Cardiac septum (tissue), 1 donor: ENCODE data around the gene SNX33. TPM values are rescaled to one million over a fixed set of nuclear protein-coding genes. Genes with fewer than 3 reads are reported as not detected.

Experiments
- DNase-seq: peaks from one replicate; pipeline ENCODE4 v3.0.0-alpha.2; 2020; ENCODE audit warnings: low spot score
- intact Hi-C: fragments of 100-400 bp; cut with DNase I; formaldehyde crosslinking; loops from one replicate; pipeline ENCODE4 v1.14.0; 2022
- total RNA-seq: library from RNA; stranded (reverse); fragmentation: NEBNext Ultra II Directional; extraction: Animal tissue kit (Norgen Biotek cat#: 25700); gene quantifications from one replicate; pipeline ENCODE4 v1.2.1, GENCODE V29; 2021
- donor health status: DM: no; HTN: no; CAD: no.

SNX33 gene
- total RNA-seq, 1 donor from 2014 or later = 10.3 TPM

- intact Hi-C loops = loop anchor here (1.0 to 2.0 kb wide), 2 partner anchors 15 to 45 kb away; partner anchors contain the start of gene SNUPN
- DNase-seq = peak; percentile 97
These were observed 7.8 kb upstream of the SNX33 start, which contains the start of gene IMP3 for GRCh38 chr15:75639709-75640482. Gene IMP3, minus strand, starts transcription at chr15:75640224. Its CDS starts 56 bp downstream, at chr15:75640168.

GRCh38 chr15:75640483-75641178, 7.1 kb upstream of the SNX33 start:
- DNase-seq = no peak
- intact Hi-C loops = loop anchor here (1.0 kb wide), 1 partner anchor 15 kb away; the partner anchor contains the start of gene SNUPN

GRCh38 chr15:75641179-75641503, 6.6 kb upstream of the SNX33 start:
- intact Hi-C loops = no loop called here
- no peak for DNase-seq

- DNase-seq = no peak
- intact Hi-C loops = no loop called here
These were observed 6.1 kb upstream of the SNX33 start for GRCh38 chr15:75641603-75642002.

- no peak for DNase-seq
- intact Hi-C loops = no loop called here
These were observed 3.3 kb upstream of the SNX33 start for GRCh38 chr15:75644376-75644775.

- DNase-seq = no peak
- intact Hi-C loops = loop anchor here (5.0 kb wide), 1 partner anchor 194 kb away; the partner anchor contains the start of gene SIN3A
These were observed 1.4 kb upstream of the SNX33 start for GRCh38 chr15:75646112-75646943.

- no peak for DNase-seq
- intact Hi-C loops = loop anchor here (5.0 kb wide), 1 partner anchor 195 kb away; the partner anchor contains the start of gene SIN3A
These were observed 758 bp upstream of the SNX33 start for GRCh38 chr15:75646944-75647364.

GRCh38 chr15:75648156-75649000, 666 bp downstream of the SNX33 start:
- intact Hi-C loops = loop anchor here (5.0 kb wide), 1 partner anchor 196 kb away; the partner anchor contains the start of gene SIN3A
- no peak for DNase-seq

- no peak for DNase-seq
- intact Hi-C loops = loop anchor here (5.0 kb wide), 1 partner anchor 197 kb away; the partner anchor contains the start of gene SIN3A
These were observed 1.5 kb downstream of the SNX33 start for GRCh38 chr15:75649045-75649761.

- DNase-seq = no peak
- intact Hi-C loops = loop anchor here (5.0 kb wide), 1 partner anchor 198 kb away; the partner anchor contains the start of gene SIN3A
These were observed 2.1 kb downstream of the SNX33 start for GRCh38 chr15:75649848-75650247.

GRCh38 chr15:75650908-75651809, 3.4 kb downstream of the SNX33 start:
- intact Hi-C loops = no loop called here
- no peak for DNase-seq

GRCh38 chr15:75651810-75652543, 4.3 kb downstream of the SNX33 start:
- intact Hi-C loops = no loop called here

GRCh38 chr15:75653347-75653913, 5.7 kb downstream of the SNX33 start:
- DNase-seq = no peak
- intact Hi-C loops = no loop called here

More at GRCh38 chr15:75651810-75652543, 4.3 kb downstream of the SNX33 start:
- DNase-seq = no peak

- no peak for DNase-seq
- intact Hi-C loops = no loop called here
These were observed 6.6 kb downstream of the SNX33 start for GRCh38 chr15:75654201-75654907.

- no peak for DNase-seq
- intact Hi-C loops = no loop called here
These were observed 8.2 kb downstream of the SNX33 start for GRCh38 chr15:75655931-75656330.
